Gastroesophageal sphincter (tissue), 4 donors: ENCODE measurements around the gene OR51S1. TPM values are rescaled to one million over a fixed set of nuclear protein-coding genes. Genes with fewer than 3 reads are reported as not detected.

Source experiments
- ATAC-seq: fragments of 150-250 bp; one replicate; pipeline ENCODE4 v1.9.1; 2016; ENCODE audit warnings: mild to moderate bottlenecking, moderate library complexity
- H3K27ac ChIP-seq, 4 donors: fragments of 200-600 bp; sonication (generic) in 3 of 4; 1 replicate in 3 of 4; 2 replicates in 1 of 4; pipeline ENCODE4 v1.5.1; 2016 to 2019
- H3K27me3 ChIP-seq: fragments of 200-600 bp; sonication (generic); one replicate; pipeline ENCODE4 v1.5.1; 2019
- H3K36me3 ChIP-seq, 2 donors: fragments of 200-600 bp; sonication (generic); one replicate each; pipeline ENCODE4 v1.5.1; 2019; ENCODE audit warnings: control low read depth in 1 of 2
- H3K4me1 ChIP-seq, 3 donors: fragments of 200-600 bp; sonication (generic); 1 replicate in 2 of 3; 2 replicates in 1 of 3; pipeline ENCODE4 v1.5.1; 2016 to 2019; ENCODE audit warnings: control low read depth in 2 of 3
- H3K4me3 ChIP-seq, 2 donors: fragments of 200-600 bp; sonication (generic); one replicate each; pipeline ENCODE4 v1.5.1; 2019; ENCODE audit warnings: mild to moderate bottlenecking in 1 of 2, moderate library complexity in 1 of 2
- H3K9me3 ChIP-seq, 3 donors: fragments of 200-600 bp; sonication (generic); one replicate each; pipeline ENCODE4 v1.5.1; 2017 to 2019; ENCODE audit warnings: control low read depth in 2 of 3
- EP300 ChIP-seq: sonication (generic); formaldehyde crosslinking; IDR thresholded peaks from one replicate; pipeline ENCODE4 v1.6.1; 2017; ENCODE audit warnings: antibody characterized with exemption, mild to moderate bottlenecking
- POLR2A ChIP-seq, 2 donors: fragments of 450-650 bp; IDR thresholded peaks; one replicate each; pipeline ENCODE4 v1.6.1; 2017; ENCODE audit warnings: antibody characterized with exemption in 2 of 2, mild to moderate bottlenecking in 2 of 2, moderate library complexity in 1 of 2
- POLR2AphosphoS5 ChIP-seq: sonication (generic); formaldehyde crosslinking; IDR thresholded peaks from one replicate; pipeline ENCODE4 v1.6.1; 2017; ENCODE audit warnings: antibody characterized with exemption
- WGBS, 2 donors: methylation state at CpG; one replicate each; pipeline ENCODE4 v1.1.5; 2018; ENCODE audit warnings: low coverage in 1 of 2; 5-methylcytosine and 5-hydroxymethylcytosine counted together
- total RNA-seq, 4 donors: library from RNA; depleted of rRNA; stranded (reverse); fragments of >200 nt; gene quantifications; one replicate each; pipeline ENCODE4 v1.1.0, GENCODE V29; 2016
- TF ChIP-seq, protein P1 (sequence below), 4 experiments: fragments of 200-600 bp in 2 of 4; fragments of 450-650 bp in 2 of 4; sonication (generic) in 1 of 4; IDR thresholded peaks; one replicate each; pipeline ENCODE4 v1.5.1; 2017 to 2019; ENCODE audit warnings: antibody characterized with exemption in 4 of 4, mild to moderate bottlenecking in 2 of 4, moderate library complexity in 2 of 4

OR51S1 gene
- total RNA-seq, 4 donors from 2014 or later, result not detected

DNA sequence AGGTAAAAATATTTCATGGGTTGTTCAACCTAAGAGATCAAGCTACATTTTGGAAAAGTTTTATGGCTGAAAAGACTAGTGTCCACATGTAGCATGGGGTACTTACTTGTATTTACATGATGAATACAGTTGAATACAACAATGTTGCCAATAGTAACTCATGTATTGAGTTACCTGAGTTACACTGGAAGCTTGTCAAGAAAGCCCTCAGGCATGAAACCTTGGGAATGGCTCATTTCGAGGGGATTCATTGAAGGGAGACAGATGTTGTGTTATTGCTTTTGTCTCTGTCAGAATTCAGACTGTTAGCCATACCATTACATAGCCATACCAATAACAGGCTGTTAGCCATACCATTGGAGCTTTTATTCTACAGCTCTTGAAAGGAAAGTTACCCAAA, 18.7 kb downstream of the OR51S1 start:
- no peak for ATAC-seq
- no peak overlapping the region for H3K4me3 ChIP-seq
- H3K9me3 ChIP-seq, result no peaks in the 10 kb centered on the region
- H3K27ac ChIP-seq, result no peak overlapping the region
- TF ChIP-seq POLR2A (IDR thresholded peaks at IDR 0.05) (no peak), POLR2AphosphoS5 (no peak), EP300 (no peak)
- TF ChIP-seq, protein P1, sequence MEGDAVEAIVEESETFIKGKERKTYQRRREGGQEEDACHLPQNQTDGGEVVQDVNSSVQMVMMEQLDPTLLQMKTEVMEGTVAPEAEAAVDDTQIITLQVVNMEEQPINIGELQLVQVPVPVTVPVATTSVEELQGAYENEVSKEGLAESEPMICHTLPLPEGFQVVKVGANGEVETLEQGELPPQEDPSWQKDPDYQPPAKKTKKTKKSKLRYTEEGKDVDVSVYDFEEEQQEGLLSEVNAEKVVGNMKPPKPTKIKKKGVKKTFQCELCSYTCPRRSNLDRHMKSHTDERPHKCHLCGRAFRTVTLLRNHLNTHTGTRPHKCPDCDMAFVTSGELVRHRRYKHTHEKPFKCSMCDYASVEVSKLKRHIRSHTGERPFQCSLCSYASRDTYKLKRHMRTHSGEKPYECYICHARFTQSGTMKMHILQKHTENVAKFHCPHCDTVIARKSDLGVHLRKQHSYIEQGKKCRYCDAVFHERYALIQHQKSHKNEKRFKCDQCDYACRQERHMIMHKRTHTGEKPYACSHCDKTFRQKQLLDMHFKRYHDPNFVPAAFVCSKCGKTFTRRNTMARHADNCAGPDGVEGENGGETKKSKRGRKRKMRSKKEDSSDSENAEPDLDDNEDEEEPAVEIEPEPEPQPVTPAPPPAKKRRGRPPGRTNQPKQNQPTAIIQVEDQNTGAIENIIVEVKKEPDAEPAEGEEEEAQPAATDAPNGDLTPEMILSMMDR (IDR thresholded peaks at IDR 0.05), result no peak
- no peaks in the 10 kb centered on the region for H3K36me3 ChIP-seq
- no peaks in the 10 kb centered on the region for H3K4me1 ChIP-seq
- H3K27me3 ChIP-seq, result no peaks in the 10 kb centered on the region
- WGBS, 2 donors, result 42 to 57% methylated on average over 1 of the region's 1 CpG

DNA sequence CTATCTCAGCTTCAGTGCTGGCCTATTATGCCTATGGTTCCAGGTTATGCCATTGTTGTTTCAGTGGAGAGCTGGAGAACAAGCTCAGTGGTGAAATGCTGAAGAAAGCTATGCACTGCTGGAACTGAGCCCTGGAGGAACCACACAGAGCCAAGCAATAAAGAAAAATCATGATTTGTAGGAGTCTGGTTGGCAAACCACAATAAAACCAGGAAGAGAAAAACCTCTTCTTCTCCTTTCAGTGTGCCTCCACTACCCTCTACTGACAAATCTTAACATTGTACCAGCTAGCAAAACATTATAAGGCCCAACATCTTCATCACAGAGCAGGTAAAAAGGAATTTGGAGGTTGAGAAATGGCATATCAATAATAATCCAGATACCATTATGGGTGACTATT, 22.6 kb downstream of the OR51S1 start:
- H3K36me3 ChIP-seq, result no peaks in the 10 kb centered on the region
- TF ChIP-seq, protein P1 (IDR thresholded peaks at IDR 0.05), result peak; percentile 12 to 62 (median 38)
- TF ChIP-seq POLR2A (IDR thresholded peaks at IDR 0.05), result no peak
- no peaks in the 10 kb centered on the region for H3K4me1 ChIP-seq
- H3K4me3 ChIP-seq, result no peak overlapping the region
- peak; percentile 51 for ATAC-seq
- no peaks in the 10 kb centered on the region for H3K9me3 ChIP-seq
- no peak overlapping the region for H3K27ac ChIP-seq
- no peaks in the 10 kb centered on the region for H3K27me3 ChIP-seq

DNA sequence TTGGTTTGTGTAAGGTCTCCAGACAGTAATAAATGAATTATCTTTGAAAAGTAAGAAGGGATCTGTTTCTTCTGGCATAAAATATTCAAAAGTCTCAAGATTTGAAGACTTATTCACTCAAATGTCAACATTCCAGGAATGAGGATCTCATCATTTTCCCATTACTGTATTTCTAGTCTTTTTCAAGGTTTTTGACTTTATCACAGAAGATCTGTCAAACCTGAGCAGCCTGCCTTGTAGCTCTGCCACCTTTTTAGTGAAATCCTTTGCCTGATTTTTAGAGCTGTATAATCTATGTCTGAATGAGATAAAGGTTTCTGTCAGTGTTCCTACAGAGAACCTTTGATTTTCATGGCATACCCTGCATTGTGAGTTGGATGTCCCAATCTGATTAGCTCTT, 23.9 kb downstream of the OR51S1 start:
- Histone ChIP-seq H3K27ac (no peak overlapping the region), H3K27me3 (no peaks in the 10 kb centered on the region), H3K9me3 (no peaks in the 10 kb centered on the region), H3K36me3 (no peaks in the 10 kb centered on the region), H3K4me3 (no peak overlapping the region), H3K4me1 (no peaks in the 10 kb centered on the region)
- no peak for ATAC-seq
- TF ChIP-seq POLR2A (IDR thresholded peaks at IDR 0.05), result no peak
- TF ChIP-seq, protein P1 (IDR thresholded peaks at IDR 0.05), result no peak
- no peak for TF ChIP-seq POLR2AphosphoS5
- no peak for TF ChIP-seq EP300

DNA sequence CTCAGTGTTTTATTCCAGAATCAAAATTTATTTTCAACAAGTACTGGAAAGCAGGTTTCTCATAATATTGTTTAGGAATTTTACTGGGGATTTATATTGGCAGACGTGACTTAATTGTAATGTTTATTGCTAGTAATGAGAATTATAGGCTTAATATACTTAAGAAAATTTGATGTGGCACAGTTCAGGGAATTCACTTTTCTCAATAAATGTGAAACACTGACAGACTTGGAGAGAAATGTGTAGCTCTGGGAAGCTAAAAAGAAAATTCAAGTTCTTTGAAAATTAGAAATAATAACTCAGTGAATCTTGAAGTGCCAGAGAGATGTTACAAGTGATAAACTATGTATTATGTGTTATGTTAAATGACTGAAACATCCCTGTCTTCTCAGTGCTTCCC, 28.0 kb downstream of the OR51S1 start, which contains the start of gene OR51F2:
TSS of gene OR51F2 (plus strand) at position 301 of the 400 bp plus-strand sequence. CDS start 101 bp downstream, outside the sequence.
- Histone ChIP-seq H3K4me1 (no peaks in the 10 kb centered on the region), H3K27ac (no peak within 1 kb of the TSS), H3K4me3 (no peak within 1 kb of the TSS), H3K9me3 (no peaks in the 10 kb centered on the region), H3K27me3 (no peaks in the 10 kb centered on the region), H3K36me3 (no peaks in the 10 kb centered on the region)
- no peak for ATAC-seq
- TF ChIP-seq, protein P1 (IDR thresholded peaks at IDR 0.05), result no peak
- TF ChIP-seq POLR2AphosphoS5 (no peak), POLR2A (IDR thresholded peaks at IDR 0.05) (no peak), EP300 (no peak)
- 63 to 100% methylated on average over 1 of the region's 1 CpG for WGBS, 2 donors

DNA sequence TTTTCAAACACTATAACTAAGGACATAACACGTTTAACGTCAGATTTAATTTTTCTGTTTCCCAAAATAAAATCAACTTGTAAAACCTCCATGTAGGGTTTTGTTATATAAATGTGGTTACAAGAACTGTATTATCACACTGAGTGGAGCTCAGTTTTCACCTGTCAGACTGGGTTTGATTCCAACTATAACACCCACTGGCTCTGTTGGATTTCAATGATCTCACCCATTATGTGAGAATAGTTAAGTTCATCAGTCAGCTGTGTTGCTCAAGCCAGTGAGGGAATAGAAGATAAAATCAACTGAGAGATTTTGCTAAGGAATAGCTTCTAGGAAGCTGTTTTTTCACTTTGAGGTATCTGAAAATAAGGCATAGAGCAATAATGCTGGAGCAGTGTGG, 39.8 kb downstream of the OR51S1 start:
- Histone ChIP-seq H3K4me3 (no peak overlapping the region), H3K9me3 (no peaks in the 10 kb centered on the region), H3K36me3 (no peaks in the 10 kb centered on the region), H3K27me3 (no peaks in the 10 kb centered on the region), H3K4me1 (no peaks in the 10 kb centered on the region), H3K27ac (no peak overlapping the region)
- WGBS, 2 donors, result 71 to 83% methylated on average over 2 of the region's 2 CpGs
- no peak for ATAC-seq
- TF ChIP-seq EP300, result no peak
- no peak for TF ChIP-seq POLR2A (IDR thresholded peaks at IDR 0.05)
- no peak for TF ChIP-seq POLR2AphosphoS5
- TF ChIP-seq, protein P1 (IDR thresholded peaks at IDR 0.05), result no peak
